ENCODE results near the gene SLC12A9.

Gene SLC12A9

DNA sequence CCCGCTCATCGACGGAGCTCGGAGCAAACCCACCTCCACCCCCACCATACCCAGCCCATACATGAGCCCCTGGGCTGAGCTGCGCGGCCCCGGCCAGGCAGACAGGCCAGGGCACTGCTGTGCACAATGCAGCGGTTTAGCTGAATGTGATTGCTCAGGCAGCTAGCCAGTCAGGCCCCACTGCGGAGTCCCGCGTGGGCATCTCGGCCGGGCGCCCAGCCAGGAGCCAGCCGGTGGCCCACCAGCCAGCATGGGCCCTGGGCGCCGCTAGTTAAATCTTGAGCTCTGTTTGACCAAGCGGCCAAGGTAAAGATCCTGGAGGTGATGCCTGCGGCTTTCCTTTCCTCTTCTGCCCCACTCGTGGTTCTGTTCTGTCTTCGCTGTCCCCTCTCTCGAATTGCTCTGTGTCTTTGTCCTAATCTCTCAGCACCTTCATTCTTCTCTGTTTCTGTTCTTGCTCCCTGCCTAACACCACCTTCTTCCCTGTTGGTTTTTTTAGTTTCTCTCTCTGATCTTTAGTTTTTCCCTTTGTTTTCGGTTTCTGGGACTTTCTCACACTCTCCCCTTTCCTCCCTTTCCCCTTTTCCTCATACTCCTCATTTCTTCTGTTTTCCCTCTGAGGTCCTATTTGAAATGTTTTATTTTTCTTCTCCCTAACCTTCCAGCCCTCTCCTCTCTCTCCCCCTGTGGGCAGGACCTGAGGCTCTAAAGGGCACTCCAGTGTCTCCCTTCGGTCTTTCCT lies 30.4 kb downstream of the SLC12A9 start:
- no peaks in the 10 kb centered on the region for H3K27me3 ChIP-seq (ENCODE audit: control insufficient read depth, insufficient read depth, low read length, poor library complexity, severe bottlenecking)
- H3K27ac ChIP-seq (ENCODE audit: insufficient read depth, low read depth, low read length, poor library complexity, severe bottlenecking) = no peak overlapping the region
- H3K36me3 ChIP-seq (ENCODE audit: control insufficient read depth, insufficient read depth, low read length) = peaks cover 63% of the 10 kb centered on the region
- no peaks in the 10 kb centered on the region for H3K9me3 ChIP-seq (ENCODE audit: control insufficient read depth, low read length)
- no peaks in the 10 kb centered on the region for H3K4me1 ChIP-seq (ENCODE audit: control insufficient read depth, insufficient read depth, low read length)
- H3K4me3 ChIP-seq (ENCODE audit: insufficient read depth, low read depth, low read length) = no peak overlapping the region
- 95 to 97% methylated on average over 24 of the region's 24 CpGs for WGBS, 2 experiments

DNA sequence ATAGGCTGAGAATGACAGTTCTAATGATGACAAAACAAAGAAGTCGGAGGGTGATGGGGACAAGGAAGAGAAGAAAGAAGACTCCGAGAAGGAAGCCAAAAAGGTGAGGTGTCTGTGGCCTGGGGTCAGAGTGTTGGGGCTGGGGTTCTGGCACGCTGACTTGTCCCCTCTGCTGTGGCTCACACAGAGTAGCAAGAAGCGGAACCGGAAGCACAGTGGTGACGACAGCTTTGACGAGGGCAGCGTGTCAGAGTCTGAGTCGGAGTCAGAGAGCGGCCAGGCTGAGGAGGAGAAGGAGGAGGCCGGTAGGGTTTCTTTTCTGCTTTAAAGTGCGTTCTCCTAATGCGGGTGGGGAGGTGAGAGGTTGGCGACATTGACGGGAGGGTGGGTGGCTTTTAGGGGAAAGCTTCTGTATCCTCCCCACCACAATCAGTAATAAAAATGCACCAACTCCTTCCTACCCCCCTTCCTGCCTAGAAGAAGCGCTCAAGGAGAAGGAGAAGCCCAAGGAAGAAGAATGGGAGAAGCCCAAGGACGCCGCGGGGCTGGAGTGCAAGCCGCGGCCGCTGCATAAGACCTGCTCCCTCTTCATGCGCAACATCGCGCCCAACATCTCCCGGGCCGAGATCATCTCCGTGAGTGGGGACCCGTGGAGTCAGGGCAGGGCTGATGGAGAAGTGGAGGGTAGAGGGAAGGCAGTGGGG lies 32.4 kb downstream of the SLC12A9 start:
- Histone ChIP-seq H3K27me3 (ENCODE audit: control insufficient read depth, insufficient read depth, low read length, poor library complexity, severe bottlenecking) (no peaks in the 10 kb centered on the region), H3K9me3 (ENCODE audit: control insufficient read depth, low read length) (no peaks in the 10 kb centered on the region), H3K4me3 (ENCODE audit: insufficient read depth, low read depth, low read length) (no peak overlapping the region), H3K36me3 (ENCODE audit: control insufficient read depth, insufficient read depth, low read length) (peaks cover 61% of the 10 kb centered on the region), H3K27ac (ENCODE audit: insufficient read depth, low read depth, low read length, poor library complexity, severe bottlenecking) (no peak overlapping the region), H3K4me1 (ENCODE audit: control insufficient read depth, insufficient read depth, low read length) (peaks cover 6% of the 10 kb centered on the region)
- 95 to 97% methylated on average over 26 to 27 of the region's 29 CpGs for WGBS, 2 experiments

- Histone ChIP-seq H3K27me3 (ENCODE audit: control insufficient read depth, insufficient read depth, low read length, poor library complexity, severe bottlenecking) (no peaks in the 10 kb centered on the region), H3K9me3 (ENCODE audit: control insufficient read depth, low read length) (no peaks in the 10 kb centered on the region), H3K27ac (ENCODE audit: insufficient read depth, low read depth, low read length, poor library complexity, severe bottlenecking) (no peak overlapping the region), H3K4me1 (ENCODE audit: control insufficient read depth, insufficient read depth, low read length) (peaks cover 6% of the 10 kb centered on the region), H3K4me3 (ENCODE audit: insufficient read depth, low read depth, low read length) (no peak overlapping the region), H3K36me3 (ENCODE audit: control insufficient read depth, insufficient read depth, low read length) (peaks cover 60% of the 10 kb centered on the region)
- 94 to 95% methylated on average over 22 of the region's 22 CpGs for WGBS, 2 experiments
These were observed 33.1 kb downstream of the SLC12A9 start for GRCh38 chr7:100885440-100886141.

GRCh38 chr7:100886142-100886935 lies 33.8 kb downstream of the SLC12A9 start:
- peaks cover 54% of the 10 kb centered on the region for H3K36me3 ChIP-seq (ENCODE audit: control insufficient read depth, insufficient read depth, low read length)
- H3K27ac ChIP-seq (ENCODE audit: insufficient read depth, low read depth, low read length, poor library complexity, severe bottlenecking) = no peak overlapping the region
- H3K9me3 ChIP-seq (ENCODE audit: control insufficient read depth, low read length) = no peaks in the 10 kb centered on the region
- WGBS, 2 experiments = 94 to 95% methylated on average over 27 of the region's 27 CpGs
- H3K4me1 ChIP-seq (ENCODE audit: control insufficient read depth, insufficient read depth, low read length) = peaks cover 6% of the 10 kb centered on the region
- no peak overlapping the region for H3K4me3 ChIP-seq (ENCODE audit: insufficient read depth, low read depth, low read length)
- no peaks in the 10 kb centered on the region for H3K27me3 ChIP-seq (ENCODE audit: control insufficient read depth, insufficient read depth, low read length, poor library complexity, severe bottlenecking)

DNA sequence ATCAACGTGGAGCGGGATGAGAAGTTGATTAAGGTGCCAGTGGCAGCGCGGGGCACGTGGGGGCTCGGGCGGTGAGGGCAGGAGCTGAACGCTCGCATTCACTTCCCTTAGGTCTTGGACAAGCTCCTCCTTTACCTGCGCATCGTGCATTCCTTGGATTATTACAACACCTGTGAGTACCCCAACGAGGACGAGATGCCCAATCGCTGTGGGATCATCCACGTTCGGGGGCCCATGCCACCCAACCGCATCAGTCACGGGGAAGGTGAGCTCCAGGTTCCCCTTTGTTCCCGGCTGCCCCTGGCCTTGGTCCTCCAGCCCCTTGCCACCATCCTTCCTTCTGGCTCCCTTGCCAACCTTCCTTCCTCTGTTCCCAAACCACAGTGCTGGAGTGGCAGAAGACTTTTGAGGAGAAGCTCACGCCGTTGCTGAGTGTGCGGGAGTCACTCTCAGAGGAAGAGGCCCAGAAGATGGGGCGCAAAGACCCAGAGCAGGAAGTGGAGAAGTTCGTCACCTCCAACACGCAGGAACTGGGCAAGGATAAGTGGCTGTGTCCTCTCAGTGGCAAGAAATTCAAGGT lies 34.5 kb downstream of the SLC12A9 start:
- Histone ChIP-seq H3K4me1 (ENCODE audit: control insufficient read depth, insufficient read depth, low read length) (peaks cover 6% of the 10 kb centered on the region), H3K27ac (ENCODE audit: insufficient read depth, low read depth, low read length, poor library complexity, severe bottlenecking) (no peak overlapping the region), H3K9me3 (ENCODE audit: control insufficient read depth, low read length) (no peaks in the 10 kb centered on the region), H3K27me3 (ENCODE audit: control insufficient read depth, insufficient read depth, low read length, poor library complexity, severe bottlenecking) (no peaks in the 10 kb centered on the region), H3K4me3 (ENCODE audit: insufficient read depth, low read depth, low read length) (no peak overlapping the region), H3K36me3 (ENCODE audit: control insufficient read depth, insufficient read depth, low read length) (peaks cover 48% of the 10 kb centered on the region)
- WGBS, 2 experiments = 93 to 95% methylated on average over 25 of the region's 25 CpGs

DNA sequence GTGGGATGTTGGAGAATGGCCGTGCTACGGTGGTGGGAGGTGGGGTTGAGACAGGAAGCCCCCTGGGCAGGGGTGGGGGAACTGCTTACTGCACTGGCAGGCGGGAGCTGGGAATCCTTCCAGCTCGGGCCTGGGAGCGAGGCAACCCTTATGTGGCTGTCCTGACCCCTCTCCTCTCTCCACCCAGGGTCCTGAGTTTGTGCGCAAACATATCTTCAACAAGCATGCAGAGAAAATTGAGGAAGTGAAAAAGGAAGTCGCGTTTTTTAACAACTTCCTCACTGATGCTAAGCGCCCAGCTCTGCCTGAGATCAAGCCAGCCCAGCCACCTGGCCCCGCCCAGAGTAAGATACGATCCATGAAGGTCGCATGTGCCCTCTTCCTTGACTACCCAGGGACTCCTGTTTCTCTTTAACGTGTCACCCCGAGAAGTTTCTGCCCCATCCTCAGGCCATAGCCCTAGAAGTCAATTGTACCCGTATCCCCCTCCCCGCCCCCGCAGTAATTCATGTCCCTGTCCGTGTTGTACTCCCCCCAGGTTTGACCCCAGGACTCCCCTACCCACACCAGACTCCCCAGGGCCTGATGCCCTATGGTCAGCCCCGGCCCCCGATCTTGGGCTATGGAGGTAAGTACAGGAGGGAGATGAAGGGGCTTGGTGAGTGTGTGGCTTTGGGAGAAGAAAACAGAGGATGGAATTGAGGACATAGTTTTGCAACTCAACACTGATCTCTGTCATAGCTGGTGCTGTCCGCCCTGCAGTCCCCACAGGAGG lies 35.2 kb downstream of the SLC12A9 start:
- Histone ChIP-seq H3K9me3 (ENCODE audit: control insufficient read depth, low read length) (no peaks in the 10 kb centered on the region), H3K4me1 (ENCODE audit: control insufficient read depth, insufficient read depth, low read length) (peaks cover 6% of the 10 kb centered on the region), H3K36me3 (ENCODE audit: control insufficient read depth, insufficient read depth, low read length) (peaks cover 41% of the 10 kb centered on the region), H3K27me3 (ENCODE audit: control insufficient read depth, insufficient read depth, low read length, poor library complexity, severe bottlenecking) (no peaks in the 10 kb centered on the region), H3K4me3 (ENCODE audit: insufficient read depth, low read depth, low read length) (no peak overlapping the region), H3K27ac (ENCODE audit: insufficient read depth, low read depth, low read length, poor library complexity, severe bottlenecking) (no peak overlapping the region)
- 89 to 92% methylated on average over 20 to 21 of the region's 21 CpGs for WGBS, 2 experiments

GRCh38 chr7:100888291-100888987 lies 35.9 kb downstream of the SLC12A9 start:
- no peaks in the 10 kb centered on the region for H3K9me3 ChIP-seq (ENCODE audit: control insufficient read depth, low read length)
- WGBS, 2 experiments = 85 to 86% methylated on average over 18 of the region's 18 CpGs
- H3K27ac ChIP-seq (ENCODE audit: insufficient read depth, low read depth, low read length, poor library complexity, severe bottlenecking) = no peak overlapping the region
- peaks cover 34% of the 10 kb centered on the region for H3K36me3 ChIP-seq (ENCODE audit: control insufficient read depth, insufficient read depth, low read length)
- no peaks in the 10 kb centered on the region for H3K27me3 ChIP-seq (ENCODE audit: control insufficient read depth, insufficient read depth, low read length, poor library complexity, severe bottlenecking)
- peak overlapping the region; percentile 60 for H3K4me3 ChIP-seq (ENCODE audit: insufficient read depth, low read depth, low read length)
- H3K4me1 ChIP-seq (ENCODE audit: control insufficient read depth, insufficient read depth, low read length) = peaks cover 6% of the 10 kb centered on the region

GRCh38 chr7:100888988-100889750 lies 36.7 kb downstream of the SLC12A9 start, which contains the start of gene UFSP1:
TSS of gene UFSP1 (minus strand) at chr7:100889715. CDS start at chr7:100889271, 444 bp downstream.
- Histone ChIP-seq H3K27ac (ENCODE audit: insufficient read depth, low read depth, low read length, poor library complexity, severe bottlenecking) (peak within 1 kb of the TSS; percentile 90), H3K4me3 (ENCODE audit: insufficient read depth, low read depth, low read length) (peak within 1 kb of the TSS; percentile 60), H3K9me3 (ENCODE audit: control insufficient read depth, low read length) (no peaks in the 10 kb centered on the region), H3K4me1 (ENCODE audit: control insufficient read depth, insufficient read depth, low read length) (peaks cover 13% of the 10 kb centered on the region), H3K36me3 (ENCODE audit: control insufficient read depth, insufficient read depth, low read length) (peaks cover 29% of the 10 kb centered on the region), H3K27me3 (ENCODE audit: control insufficient read depth, insufficient read depth, low read length, poor library complexity, severe bottlenecking) (peaks cover under 1% of the 10 kb centered on the region)
- WGBS, 2 experiments = 4 to 6% methylated on average over 68 to 70 of the region's 73 CpGs

All from ectodermal cell (in vitro differentiated cells).